Hematopoietic multipotent progenitor cell (in vitro differentiated cells): ENCODE data around the gene FMNL2. TPM values are rescaled to one million over a fixed set of nuclear protein-coding genes. Genes with fewer than 3 reads are reported as not detected.

ENCODE experiments used
- DNase-seq, 3 donors: peaks; one replicate each; pipeline ENCODE4 v3.0.0-alpha.2; 2011 to 2015; ENCODE audit warnings: low read depth in 2 of 3, low spot score in 2 of 3
- total RNA-seq: library from RNA; depleted of rRNA; stranded (reverse); fragments of >200 nt; gene quantifications from one replicate; pipeline ENCODE4 v1.2.3, GENCODE V29; 2012

The FMNL2 gene
- total RNA-seq, 1 donor: 0.54 TPM

DNA sequence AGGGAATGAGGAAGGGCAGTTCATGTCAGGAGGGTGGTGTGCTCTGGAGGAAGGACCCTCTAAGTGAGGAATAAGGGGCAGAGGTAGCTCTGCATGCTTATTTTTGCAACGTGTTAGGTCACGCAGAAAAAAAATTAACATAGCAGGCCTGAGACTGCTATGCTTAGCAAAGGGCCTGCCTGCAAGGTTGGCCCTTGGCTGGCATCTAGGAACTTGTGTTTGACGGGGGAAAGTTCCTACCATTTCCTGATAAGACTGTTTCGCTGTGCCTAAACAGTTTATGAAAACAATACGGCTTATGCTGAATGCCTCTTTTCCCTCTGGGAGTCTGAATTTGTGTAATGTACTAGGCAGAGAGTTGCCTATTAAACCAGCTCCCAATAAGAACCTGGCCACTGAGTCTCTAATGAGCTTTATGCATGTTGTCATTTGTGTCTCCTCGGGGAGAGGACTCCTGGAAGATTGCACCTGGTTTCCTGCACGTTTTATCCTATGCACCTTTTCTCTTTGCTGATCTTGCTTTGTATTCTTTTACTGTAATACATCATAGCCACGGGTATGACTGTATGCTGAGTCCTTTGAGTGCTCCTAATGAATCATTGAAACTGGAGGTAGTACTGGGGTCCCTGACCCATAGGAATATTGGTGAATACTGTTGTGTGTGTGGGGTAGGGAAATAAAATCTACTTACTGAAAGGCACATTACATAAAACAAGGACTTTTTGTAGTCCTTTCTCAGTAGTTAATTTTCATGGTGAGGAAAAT is 213.3 kb downstream of the FMNL2 start:
- DNase-seq: no peak

DNA sequence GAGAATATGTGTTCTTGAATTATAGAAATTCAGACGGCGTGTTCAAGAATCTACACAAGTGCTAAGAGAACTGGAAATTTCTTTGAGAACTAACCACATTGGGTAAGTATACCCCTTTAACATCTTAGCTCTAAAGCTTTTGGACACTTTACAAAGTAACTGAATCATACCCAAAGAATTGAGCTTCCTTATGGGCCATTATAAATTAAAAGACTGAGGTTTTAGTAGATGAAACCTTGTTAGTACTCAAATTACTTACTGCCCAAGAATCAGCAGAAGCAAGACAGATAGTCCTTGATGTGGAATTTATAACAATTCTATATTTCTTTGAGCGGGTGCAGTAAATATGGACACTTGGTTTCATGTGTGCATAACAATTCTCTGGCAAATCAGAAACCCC is 214.0 kb downstream of the FMNL2 start:
- no peak for DNase-seq

DNA sequence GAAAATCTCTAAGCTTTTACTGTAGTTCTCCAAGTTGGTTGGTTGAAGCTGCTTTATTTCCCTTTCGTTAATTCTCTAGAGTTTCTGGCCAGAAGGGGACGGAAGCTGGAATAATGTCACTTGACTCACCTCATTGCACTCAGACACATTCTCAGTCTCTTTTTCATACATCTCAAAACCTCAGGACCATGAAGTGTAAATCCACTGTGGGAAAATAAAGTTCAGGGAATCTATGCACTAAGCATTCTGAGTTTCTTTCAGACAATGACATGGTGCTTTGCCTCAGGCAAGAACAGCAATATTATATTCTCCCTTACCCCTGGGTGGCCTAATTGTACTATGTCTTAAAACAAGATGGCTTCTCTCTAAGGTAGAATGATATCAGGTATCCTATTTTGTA is 214.4 kb downstream of the FMNL2 start:
- DNase-seq: no peak

DNA sequence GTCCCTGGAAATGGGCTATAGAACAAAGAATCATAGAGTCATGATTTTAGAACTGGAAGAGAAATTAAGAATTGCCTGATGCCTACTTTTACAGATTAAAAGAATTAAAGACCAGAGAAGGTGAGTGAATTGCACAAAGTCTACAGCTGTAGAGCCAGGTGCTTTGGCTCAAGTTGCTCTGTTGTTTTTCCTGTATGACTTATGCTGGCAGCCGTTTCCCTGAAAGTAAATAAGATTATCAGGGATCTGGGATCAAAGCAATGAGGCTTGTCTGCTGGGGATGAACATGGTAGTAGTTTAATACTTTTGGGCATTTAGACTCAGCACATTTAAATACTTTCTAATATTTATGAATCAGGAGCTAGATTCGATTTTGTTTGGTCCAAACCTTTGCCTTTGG is 215.4 kb downstream of the FMNL2 start:
- DNase-seq: no peak

DNA sequence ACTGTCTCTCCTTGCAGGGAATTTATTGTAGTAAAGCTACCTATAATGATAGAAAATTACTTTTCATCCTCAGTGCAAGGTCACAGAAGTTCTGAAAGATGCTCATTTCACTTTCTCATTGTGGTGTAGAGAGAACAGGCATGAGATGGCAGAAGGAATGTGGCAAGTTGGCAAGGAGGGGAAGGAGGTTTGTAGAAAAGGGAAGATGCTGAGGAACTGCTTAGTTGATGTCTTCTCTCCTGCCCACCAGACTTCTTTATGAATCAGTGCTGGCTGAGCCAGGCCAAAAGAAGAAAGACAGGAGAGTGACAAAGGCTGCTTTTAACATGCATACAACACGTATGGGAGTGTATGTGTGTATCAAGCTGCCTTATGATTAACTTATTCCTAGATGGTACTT is 217.9 kb downstream of the FMNL2 start:
- no peak for DNase-seq

DNA sequence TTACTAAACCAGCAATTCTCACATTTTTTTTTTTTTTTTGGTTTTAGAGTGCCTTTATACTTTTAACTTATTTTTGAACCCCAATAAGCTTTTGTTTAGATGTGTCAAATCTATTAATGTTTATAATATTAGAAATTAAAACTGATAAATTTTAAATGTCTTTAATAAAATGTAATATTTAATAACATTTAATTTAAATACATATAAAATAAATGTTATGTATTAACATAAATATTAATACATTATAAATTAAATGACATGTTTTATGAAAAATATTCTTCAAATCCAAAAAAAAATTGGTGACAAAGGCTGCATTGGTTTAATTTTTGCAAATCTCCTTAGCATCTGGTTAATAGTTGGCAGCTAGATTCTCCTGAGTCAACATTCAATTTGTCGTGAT is 218.5 kb downstream of the FMNL2 start:
- DNase-seq: no peak

DNA sequence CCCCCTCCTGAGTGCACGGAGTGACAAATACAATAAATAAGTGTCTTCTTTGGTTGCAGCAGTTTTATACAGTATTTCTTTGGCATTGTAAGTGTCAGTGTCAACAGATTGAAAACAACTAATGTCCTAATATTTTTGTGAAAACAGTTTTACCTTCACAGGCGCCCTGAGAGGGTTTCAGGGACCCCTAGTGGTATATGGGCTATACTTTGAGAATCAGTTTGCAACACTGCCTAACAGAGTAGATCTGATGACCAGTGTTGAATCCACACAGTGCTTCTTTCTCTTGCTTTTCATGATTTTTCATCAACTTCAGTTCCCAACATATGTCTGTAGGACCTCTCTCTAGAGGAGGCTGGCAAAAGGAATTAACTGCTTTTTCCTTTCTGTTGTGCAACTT is 220.1 kb downstream of the FMNL2 start:
- DNase-seq: no peak

DNA sequence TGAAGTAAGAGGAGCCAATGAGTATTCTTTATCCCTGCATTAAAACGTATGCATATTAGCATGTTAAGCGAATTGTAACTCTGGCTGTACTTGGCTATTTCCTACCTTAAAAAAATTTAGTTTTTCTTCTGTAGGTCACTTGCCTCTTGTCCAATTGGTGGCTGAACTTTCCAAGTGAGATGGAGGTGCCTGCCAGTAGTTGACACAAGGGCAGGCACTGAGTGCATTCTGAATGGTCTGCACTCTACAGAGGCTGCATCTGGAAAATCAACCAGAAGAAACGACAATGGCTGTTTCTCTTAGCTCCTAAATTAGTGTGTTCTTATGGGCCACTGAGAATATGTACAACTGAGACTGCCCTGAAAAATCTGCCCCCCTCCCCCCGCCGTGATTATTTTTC is 221.5 kb downstream of the FMNL2 start:
- DNase-seq: no peak

DNA sequence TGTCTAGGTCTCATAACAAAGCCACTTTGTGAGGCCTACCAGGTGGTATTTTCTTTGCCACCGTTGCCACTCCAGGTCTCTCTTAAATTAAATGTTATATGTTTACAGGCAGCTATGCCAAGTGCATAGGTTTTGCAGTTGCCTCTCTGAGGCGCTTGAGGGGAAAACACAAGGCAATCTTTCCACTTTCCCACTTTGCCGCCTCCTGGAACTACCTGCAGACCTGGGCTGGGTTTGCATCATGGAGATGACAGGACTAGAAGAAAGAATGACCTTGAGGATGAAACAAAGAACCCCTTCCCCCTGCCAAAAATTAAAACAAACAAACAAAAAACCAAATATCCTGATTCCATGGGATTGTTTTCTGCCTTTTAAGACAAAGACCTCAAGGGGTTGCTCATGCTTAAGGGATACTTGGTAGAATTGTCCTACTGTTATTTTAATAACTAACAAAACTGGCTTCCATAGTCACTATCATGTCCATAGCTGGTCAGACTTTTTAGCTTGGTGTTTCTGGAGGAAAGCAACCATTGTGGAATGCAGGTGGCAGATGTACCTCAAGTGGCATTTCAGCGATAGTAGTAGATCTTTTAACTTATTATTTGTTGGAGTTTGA is 222.4 kb downstream of the FMNL2 start:
- no peak for DNase-seq

DNA sequence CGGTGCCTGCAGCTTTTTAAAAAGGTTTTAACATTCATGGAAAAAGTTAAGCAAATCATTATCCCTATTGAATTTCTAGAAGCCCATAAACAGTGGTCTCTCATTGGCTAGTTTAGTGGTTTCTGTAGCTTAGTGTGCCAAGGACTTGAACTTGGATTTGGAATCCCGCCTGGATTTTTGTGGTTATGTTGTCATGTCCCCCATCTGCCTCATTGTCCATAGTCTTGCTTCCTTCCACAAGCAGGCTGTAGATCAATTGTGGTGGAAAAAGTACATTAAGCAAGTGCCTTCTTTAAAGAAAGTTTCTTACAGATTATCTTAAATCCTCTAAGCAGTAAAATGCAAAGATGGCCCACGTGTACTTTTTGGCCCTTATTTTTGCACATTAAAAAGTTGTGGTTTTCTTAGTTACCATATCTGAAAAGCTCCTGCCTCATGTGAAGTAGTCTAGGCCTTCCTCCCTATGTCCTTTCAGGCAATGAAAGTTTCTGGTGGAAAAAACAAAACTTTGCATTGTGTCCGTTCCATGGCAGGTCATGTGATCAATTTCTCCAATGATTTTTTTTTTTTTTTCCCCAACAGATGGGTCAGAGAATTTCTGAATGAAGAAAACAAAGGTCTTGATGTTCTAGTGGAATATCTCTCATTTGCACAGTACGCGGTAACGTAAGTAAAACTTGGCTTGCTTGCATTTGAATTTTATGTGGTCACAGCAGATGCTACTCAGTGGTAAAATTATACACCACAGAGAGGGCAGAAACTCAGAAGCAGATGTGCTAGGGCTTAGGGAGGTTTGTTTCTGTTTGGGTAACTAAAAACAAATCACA is 223.4 kb downstream of the FMNL2 start:
- DNase-seq: no peak

DNA sequence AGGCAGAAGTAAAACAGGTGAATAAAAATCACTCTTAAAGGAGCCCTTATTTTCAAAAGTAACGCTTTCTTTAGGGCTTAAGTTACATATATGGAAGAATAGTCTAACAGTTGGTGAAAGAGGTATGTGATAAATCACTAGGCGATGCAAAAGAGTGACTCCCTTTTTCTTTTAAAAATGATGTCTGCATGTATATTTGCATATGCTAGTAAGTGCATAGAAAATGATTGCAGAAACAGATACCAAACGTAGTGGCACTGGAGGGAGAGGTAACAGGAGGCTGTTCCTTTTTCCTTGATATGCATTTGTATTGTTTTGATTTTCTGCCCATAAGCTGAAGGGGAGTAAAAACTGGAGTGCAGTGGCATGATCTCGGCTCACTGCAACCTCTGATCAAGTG is 224.0 kb downstream of the FMNL2 start:
- no peak for DNase-seq

DNA sequence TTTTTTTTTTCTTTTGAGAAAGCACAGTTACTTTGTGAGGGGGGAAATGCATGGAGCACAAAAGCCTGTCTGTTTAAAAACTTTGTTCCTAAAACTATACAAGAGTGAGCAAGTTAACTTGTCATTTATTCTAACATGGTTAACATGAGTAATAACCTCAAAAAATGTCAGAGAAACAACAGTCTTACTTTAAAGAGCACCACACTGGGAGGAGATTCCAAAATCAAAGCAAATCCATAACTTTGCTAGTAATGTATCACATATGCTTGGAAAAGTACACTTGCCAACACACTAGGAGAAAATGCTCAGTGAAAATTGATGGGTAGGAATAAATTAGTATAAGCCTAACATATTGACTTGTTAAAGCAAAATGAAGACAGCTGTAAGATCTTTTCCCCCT is 225.2 kb downstream of the FMNL2 start:
- DNase-seq: no peak

DNA sequence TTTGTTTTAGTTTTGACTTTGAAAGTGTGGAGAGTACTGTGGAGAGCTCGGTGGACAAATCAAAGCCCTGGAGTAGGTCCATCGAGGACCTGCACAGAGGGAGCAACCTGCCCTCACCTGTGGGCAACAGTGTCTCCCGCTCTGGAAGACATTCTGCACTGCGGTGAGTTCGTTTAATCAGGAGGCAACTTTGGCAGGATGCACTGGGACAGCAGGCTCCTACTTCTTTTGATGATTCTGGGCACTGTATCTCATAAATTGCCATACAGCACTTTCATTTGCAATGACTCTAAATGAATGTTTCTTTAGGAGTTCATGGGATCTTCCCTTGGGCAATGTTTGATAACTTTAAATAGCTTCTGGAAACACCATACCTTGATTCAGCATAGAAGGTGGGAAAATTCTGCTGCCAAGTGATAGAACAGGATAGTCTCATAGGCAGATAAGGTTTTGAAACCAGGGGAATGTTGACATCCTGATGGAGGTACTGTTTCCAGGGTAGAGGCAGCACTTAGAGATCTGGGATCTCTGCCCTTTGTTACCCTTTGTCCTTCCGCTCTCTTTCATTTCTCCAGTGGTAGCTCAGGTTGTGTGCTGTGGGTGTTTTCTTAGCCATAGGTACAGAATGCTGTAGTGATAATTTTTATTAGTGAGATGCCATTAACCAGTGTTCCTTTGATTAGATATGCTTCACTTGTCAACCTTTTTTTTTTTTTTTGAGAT is 226.1 kb downstream of the FMNL2 start:
- DNase-seq: no peak

DNA sequence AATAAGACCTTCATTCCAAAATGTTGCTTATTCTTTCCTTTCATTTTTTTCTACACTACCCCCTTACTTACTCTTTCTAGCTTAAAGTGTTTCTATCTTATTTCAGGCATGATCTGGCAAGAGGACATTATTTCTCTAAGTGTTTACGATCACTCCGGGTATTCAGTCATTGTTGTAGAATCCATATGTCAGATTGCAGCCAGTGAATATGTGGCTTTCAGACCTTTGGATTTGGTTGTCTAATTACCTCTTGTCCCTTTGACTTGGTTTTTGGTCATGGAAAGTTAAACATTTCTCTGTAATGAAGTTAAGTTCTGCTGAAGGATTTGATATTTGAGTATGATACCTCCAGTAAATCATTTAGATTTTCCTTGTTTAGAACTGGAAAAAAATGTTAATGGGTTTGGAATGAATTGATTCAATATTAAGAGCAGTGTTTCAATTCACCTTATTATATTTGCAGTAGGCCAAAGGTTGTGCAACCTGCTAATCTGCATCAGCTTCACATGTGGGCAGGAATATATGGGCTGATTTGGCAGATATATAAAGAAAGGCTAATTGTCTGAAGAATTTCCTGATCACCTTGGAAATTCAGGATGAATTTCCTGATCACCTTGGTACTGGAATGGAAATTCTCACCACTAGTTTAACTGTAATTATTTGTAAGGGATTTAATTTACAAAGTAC is 227.4 kb downstream of the FMNL2 start:
- no peak for DNase-seq

DNA sequence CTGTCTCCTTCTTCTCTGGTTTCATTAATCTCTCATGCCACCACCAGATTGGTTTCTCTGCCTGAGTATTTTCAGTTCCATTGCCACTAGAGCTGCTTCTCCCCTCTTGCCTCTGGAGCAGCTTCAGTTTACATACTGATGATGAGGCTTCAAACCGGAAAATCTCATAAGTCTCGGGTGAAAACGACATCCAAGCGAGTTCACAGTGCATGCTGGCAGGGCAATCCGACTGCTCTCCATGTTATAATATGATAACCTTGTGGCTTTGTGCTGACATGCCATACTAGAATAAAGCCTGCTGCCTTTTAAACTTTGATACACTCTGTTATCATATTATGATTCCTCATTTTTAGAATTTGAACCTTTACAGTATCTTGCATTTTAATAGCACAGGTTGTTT is 228.8 kb downstream of the FMNL2 start:
- no peak for DNase-seq

DNA sequence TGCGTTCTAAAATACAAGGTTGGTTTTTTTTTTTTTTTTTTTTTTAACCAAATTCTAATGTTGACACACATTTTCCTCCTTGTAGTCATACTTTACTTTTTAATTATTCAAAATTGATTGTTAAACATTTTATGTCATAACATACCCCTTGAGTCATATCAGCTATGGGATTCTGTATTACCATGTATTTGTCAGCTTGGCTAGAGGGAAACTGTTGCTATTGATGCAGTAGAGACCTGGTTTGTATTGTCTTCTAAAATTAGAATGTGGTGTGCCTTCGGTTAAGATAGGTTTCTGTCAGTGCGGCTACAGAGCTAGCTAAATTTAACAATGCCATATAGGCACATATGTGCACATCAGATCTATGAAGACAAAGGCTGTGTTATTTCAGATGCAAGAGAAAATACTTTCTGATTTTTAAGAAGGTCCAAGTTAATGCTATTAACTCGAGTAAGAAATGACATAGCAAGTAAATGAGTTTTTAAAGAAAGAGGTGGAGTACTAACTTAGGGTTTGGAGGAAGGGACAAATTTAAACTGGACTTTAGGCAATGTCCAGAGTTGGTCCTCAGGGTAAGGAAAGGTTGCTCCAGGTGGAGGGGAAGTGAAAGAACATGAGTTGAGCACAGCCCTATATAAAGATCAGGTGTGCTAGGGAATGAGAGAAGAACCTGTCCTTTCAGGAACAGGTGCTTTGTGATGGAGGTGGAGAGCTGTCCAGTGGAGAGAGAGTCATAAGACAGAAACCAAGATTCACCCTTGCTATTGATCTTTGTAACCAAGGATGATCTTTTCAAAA is 230.0 kb downstream of the FMNL2 start:
- no peak for DNase-seq

DNA sequence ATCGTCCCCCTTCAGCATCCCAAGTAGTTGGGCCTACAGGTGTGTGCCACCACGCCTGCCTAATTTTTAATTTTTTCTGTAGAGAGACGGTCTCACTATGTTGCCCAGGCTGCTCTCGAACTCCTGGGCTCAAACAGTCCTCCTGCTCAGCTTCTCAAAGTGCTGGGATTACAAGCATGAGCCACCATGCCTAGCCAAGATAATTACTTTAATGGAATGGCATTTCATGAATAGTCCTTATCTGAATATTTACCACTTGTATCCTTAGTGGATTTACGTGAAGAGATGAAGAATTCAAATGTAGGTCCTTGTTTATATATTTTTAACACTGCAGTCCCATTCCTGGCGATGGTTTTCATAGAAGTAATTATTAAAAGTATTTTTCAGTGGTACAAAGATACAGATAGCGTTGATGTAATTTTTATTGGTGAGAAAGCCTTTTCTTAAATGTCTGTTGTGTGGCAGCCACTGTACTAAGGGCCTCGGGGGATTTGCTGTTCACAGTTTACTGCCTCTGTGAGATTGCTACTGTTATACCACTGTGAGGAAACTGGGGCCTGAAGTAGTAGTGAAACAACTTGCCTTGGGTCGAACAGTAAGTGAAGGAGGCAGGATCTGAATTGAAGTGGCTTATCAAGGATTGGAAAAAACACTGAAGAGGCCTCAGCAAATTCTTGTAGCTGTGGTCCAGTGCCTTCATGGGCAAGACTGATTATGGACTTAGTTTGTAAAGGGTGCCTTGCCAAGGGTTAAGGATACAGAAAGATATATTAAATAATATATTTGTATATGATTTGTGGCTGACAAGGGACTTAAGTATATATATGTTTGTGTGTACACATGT is 231.1 kb downstream of the FMNL2 start:
- DNase-seq: no peak

DNA sequence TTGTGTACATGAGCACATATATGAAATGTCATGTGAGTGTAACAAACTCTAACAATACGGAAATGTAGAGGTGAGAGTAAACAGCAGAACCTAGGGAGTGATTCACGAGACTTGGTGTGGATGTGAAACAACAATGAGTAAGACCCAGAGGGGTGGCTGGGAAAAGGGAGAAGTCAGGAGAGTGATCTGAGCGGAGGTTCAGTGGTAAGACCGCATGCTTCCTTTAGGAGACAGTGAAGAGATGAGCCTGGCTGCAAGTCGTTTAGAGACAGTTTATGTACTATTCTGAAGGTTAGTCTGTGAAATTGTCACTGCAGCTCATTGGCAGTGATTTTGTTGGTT is 231.7 kb downstream of the FMNL2 start:
- no peak for DNase-seq

DNA sequence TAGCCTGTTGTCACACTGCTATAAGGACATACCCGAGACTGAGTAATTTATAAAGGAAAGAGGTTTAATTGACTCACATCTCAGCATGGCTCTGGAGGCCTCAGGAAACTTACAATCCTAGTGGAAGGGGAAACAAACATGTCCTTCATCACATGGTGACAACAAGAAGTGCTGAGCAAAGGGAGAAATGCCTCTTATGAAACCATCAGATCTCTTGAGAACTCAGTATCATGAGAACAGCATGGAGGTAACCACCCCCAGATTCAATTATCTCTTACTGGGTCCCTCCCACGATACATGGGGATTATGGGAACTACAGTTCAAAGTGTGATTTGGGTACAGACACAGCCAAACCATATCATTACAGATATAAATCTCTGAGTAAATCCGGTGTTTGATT is 233.6 kb downstream of the FMNL2 start:
- DNase-seq: no peak
